ENCODE data around the gene ITCH.

- no peak for TF ChIP-seq CTCF (IDR thresholded peaks at IDR 0.05; ENCODE audit: poor library complexity, severe bottlenecking)
- no peak for TF ChIP-seq SMC3 (conservative IDR thresholded peaks at IDR 0.05; ENCODE audit: poor library complexity)
- TF ChIP-seq MXI1 (conservative IDR thresholded peaks at IDR 0.05; ENCODE audit: poor library complexity, severe bottlenecking), result no peak
- no peak for TF ChIP-seq EZH2 (IDR thresholded peaks at IDR 0.05; ENCODE audit: borderline replicate concordance, insufficient read depth, low read length, poor library complexity, severe bottlenecking)
Measured at GRCh38 chr20:34530342-34530741, 167.3 kb downstream of the ITCH start.

All from neural cell (in vitro differentiated cells).